Kidney epithelial cell (primary cell): Measurements from ENCODE around the gene NR3C2. TPM values are rescaled to one million over a fixed set of nuclear protein-coding genes. Genes with fewer than 3 reads are reported as not detected.

Experiments used
- DNase-seq: peaks from one replicate; pipeline ENCODE4 v3.0.0-alpha.2; 2010; ENCODE audit warnings: low read depth
- H3K27me3 ChIP-seq: 2 replicates; pipeline ENCODE4 v1.6.0; 2011; ENCODE audit warnings: low read length; ENCODE audit not compliant: control insufficient read depth, insufficient read depth
- H3K36me3 ChIP-seq: 2 replicates; pipeline ENCODE4 v1.5.1; 2011; ENCODE audit warnings: low read length; ENCODE audit not compliant: control insufficient read depth, insufficient read depth
- H3K4me3 ChIP-seq: 2 replicates; pipeline ENCODE4 v1.5.1; 2011; ENCODE audit warnings: low read depth, mild to moderate bottlenecking, control low read depth, low read length
- CTCF ChIP-seq: IDR thresholded peaks from 2 replicates; pipeline ENCODE4 v1.5.1; 2011; ENCODE audit warnings: mild to moderate bottlenecking, moderate library complexity, low read length, control low read depth, inconsistent platforms; ENCODE audit not compliant: insufficient read depth, poor library complexity, severe bottlenecking
- total RNA-seq: library from RNA; depleted of rRNA; stranded (reverse); fragments of >200 nt; gene quantifications from 2 replicates; pipeline ENCODE4 v1.2.3, GENCODE V29; 2015

NR3C2 gene
- total RNA-seq, 1 donor from 2014 or later, result 6.5 TPM

GRCh38 chr4:148029781-148030180 is 412.4 kb downstream of the NR3C2 start:
- Histone ChIP-seq H3K4me3 (no peak overlapping the region), H3K36me3 (no peaks in the 10 kb centered on the region), H3K27me3 (no peaks in the 10 kb centered on the region)
- DNase-seq, result no peak
- TF ChIP-seq CTCF, result no peak
